Activated CD4-positive, alpha-beta memory T cell treated with anti-CD3 and anti-CD28 coated beads for 36 hours (primary cell): Measurements from ENCODE around the gene RNF43. TPM values are rescaled to one million over a fixed set of nuclear protein-coding genes. Genes with fewer than 3 reads are reported as not detected.

Experiments
- CTCF ChIA-PET: fragments of 350-600 bp; sonication (Branson Sonifier 250); formaldehyde crosslinking; loops from one replicate; lab custom pipeline; 2021; ENCODE audit warnings: antibody characterized with exemption, inconsistent platforms; lab: Charles Lee
- POLR2A ChIA-PET: fragments of 350-600 bp; sonication (Branson Sonifier 250); formaldehyde crosslinking; loops from one replicate; lab custom pipeline; 2021; ENCODE audit warnings: antibody characterized with exemption; lab: Charles Lee
- DNase-seq: peaks from one replicate; pipeline ENCODE4 v3.0.0-alpha.2; 2020
- H3K27ac Mint-ChIP-seq: one replicate; pipeline ENCODE4 v1.8.0; 2021; ENCODE audit warnings: mixed read lengths
- H3K27me3 Mint-ChIP-seq: one replicate; pipeline ENCODE4 v1.8.0; 2021; ENCODE audit warnings: mixed read lengths
- H3K36me3 Mint-ChIP-seq: one replicate; pipeline ENCODE4 v1.8.0; 2021; ENCODE audit warnings: mixed read lengths
- H3K4me1 Mint-ChIP-seq: one replicate; pipeline ENCODE4 v1.8.0; 2021; ENCODE audit warnings: low read depth, mixed read lengths
- H3K4me3 Mint-ChIP-seq: one replicate; pipeline ENCODE4 v1.8.0; 2021; ENCODE audit warnings: mild to moderate bottlenecking, mixed read lengths
- H3K9me3 Mint-ChIP-seq: one replicate; pipeline ENCODE4 v1.8.0; 2021; ENCODE audit warnings: mixed read lengths
- intact Hi-C: fragments of 100-400 bp; cut with micrococcal nuclease; formaldehyde crosslinking; loops from one replicate; pipeline ENCODE4 v1.15.1; 2023
- total RNA-seq, 2 experiments: library from RNA; stranded (reverse); gene quantifications; one replicate each; pipeline ENCODE4 v1.2.3, GENCODE V29; 2021

The RNF43 gene
- total RNA-seq, 2 experiments from 2014 or later: 0.39 to 0.93 TPM

DNA sequence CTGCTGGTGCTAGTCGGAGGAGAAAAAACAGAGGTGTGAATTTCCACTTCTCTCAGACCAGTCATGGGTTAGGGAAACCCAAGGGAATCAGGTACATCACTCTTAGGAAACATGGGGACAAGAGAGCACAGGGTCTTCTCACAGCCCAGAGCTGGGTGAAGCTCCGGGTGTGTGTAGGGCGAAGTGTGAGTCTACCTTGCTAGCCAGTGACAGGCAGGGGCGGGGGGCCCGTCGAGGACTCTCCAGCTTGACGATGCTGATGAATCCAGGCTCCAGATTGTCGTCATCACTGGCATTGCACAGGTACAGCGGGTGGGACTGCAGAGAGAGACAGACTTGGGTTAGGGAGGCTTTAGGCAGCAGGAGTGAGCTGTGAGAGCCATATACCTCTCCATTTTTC, 46.6 kb downstream of the RNF43 start:
- no peaks in the 10 kb centered on the region for H3K9me3 Mint-ChIP-seq
- H3K36me3 Mint-ChIP-seq: no peaks in the 10 kb centered on the region
- H3K27ac Mint-ChIP-seq: no peak overlapping the region
- POLR2A ChIA-PET: no interaction called here
- H3K4me3 Mint-ChIP-seq: no peak overlapping the region
- DNase-seq: no peak
- CTCF ChIA-PET: no interaction called here
- intact Hi-C loops: no loop called here
- H3K4me1 Mint-ChIP-seq: no peaks in the 10 kb centered on the region
- H3K27me3 Mint-ChIP-seq: no peaks in the 10 kb centered on the region

GRCh38 chr17:58370309-58370708, 47.0 kb downstream of the RNF43 start:
- Mint-ChIP-seq H3K27me3 (no peaks in the 10 kb centered on the region), H3K27ac (no peak overlapping the region), H3K36me3 (no peaks in the 10 kb centered on the region), H3K9me3 (no peaks in the 10 kb centered on the region), H3K4me3 (no peak overlapping the region), H3K4me1 (no peaks in the 10 kb centered on the region)
- no peak for DNase-seq
- intact Hi-C loops: no loop called here
- CTCF ChIA-PET: interaction anchor here (1.4 to 1.5 kb wide), 2 partner anchors 53 to 66 kb away, joined by 4 to 5 read pairs; no protein-coding TSS in a partner anchor
- POLR2A ChIA-PET: no interaction called here

GRCh38 chr17:58369214-58370031, 47.9 kb downstream of the RNF43 start:
- Mint-ChIP-seq H3K9me3 (no peaks in the 10 kb centered on the region), H3K4me3 (no peak overlapping the region), H3K27ac (no peak overlapping the region), H3K4me1 (no peaks in the 10 kb centered on the region), H3K27me3 (no peaks in the 10 kb centered on the region), H3K36me3 (no peaks in the 10 kb centered on the region)
- intact Hi-C loops: no loop called here
- ChIA-PET CTCF (interaction anchor here (1.4 to 1.5 kb wide), 2 partner anchors 52 to 65 kb away, joined by 4 to 5 read pairs; no protein-coding TSS in a partner anchor), POLR2A (no interaction called here)
- no peak for DNase-seq

GRCh38 chr17:58368860-58369213, 48.5 kb downstream of the RNF43 start:
- POLR2A ChIA-PET: no interaction called here
- Mint-ChIP-seq H3K4me3 (no peak overlapping the region), H3K9me3 (no peaks in the 10 kb centered on the region), H3K27ac (no peak overlapping the region), H3K27me3 (no peaks in the 10 kb centered on the region), H3K36me3 (no peaks in the 10 kb centered on the region), H3K4me1 (no peaks in the 10 kb centered on the region)
- CTCF ChIA-PET: interaction anchor here (1.3 to 1.5 kb wide), 3 partner anchors 51 to 65 kb away, joined by 3 to 5 read pairs (median 4); no protein-coding TSS in a partner anchor
- DNase-seq: no peak
- intact Hi-C loops: no loop called here

Other genes starting within 250 kb of the RNF43 start
- not detected for gene EPX, start 224.8 kb downstream of the RNF43 start, total RNA-seq
- 10 to 100 TPM; 23.5 to 27.3 TPM for gene MKS1, start 198.3 kb downstream of the RNF43 start, total RNA-seq
- not detected for gene LPO, start 178.9 kb downstream of the RNF43 start, total RNA-seq
- under 1 TPM; 0.17 to 0.22 TPM for gene MPO, start 136.6 kb downstream of the RNF43 start, total RNA-seq
- gene TSPOAP1, start 88.7 kb downstream of the RNF43 start, total RNA-seq: 10 to 100 TPM; 21.6 to 22.7 TPM
- 100 to 1,000 TPM; 113 to 114 TPM for gene SUPT4H1, start 65.3 kb downstream of the RNF43 start, total RNA-seq
- gene HSF5, start 70.9 kb upstream of the RNF43 start, total RNA-seq: 1 to 10 TPM; 2.9 to 3.0 TPM
- 10 to 100 TPM; 61.6 to 66.5 TPM for gene MTMR4, start 97.1 kb upstream of the RNF43 start, total RNA-seq